ENCODE results near the gene CEACAM8.

Gene CEACAM8

GRCh38 chr19:42595550-42596172 lies 937 bp upstream of the CEACAM8 start:
- TF ChIP-seq GATA3 (IDR thresholded peaks at IDR 0.05; ENCODE audit: low read depth, low read length) (no peak), GATA2 (IDR thresholded peaks at IDR 0.05; ENCODE audit: low read depth, low read length) (no peak)

DNA sequence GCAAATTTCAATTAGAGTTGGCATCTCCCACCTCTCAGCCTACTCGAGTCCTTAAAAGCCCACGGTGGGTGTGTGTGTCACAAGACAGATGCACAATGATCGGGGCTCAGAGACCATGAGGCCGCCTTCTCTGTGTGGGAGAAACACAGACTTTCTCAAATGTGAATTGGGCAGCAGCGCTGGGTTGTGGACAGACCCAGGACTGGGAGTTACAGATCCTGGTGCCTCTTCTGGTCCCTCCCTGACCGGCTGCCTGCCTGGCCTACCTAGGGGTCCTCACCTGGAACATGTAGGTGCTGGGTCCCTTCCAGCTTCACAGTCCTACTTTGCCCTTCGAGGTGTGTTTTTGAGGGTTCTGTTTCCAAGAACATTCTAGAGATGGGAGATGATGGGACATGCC lies 4.9 kb downstream of the CEACAM8 start:
- TF ChIP-seq GATA2 (IDR thresholded peaks at IDR 0.05; ENCODE audit: low read depth, low read length) (no peak), GATA3 (IDR thresholded peaks at IDR 0.05; ENCODE audit: low read depth, low read length) (no peak)

- TF ChIP-seq GATA2 (IDR thresholded peaks at IDR 0.05; ENCODE audit: low read depth, low read length) (no peak), GATA3 (IDR thresholded peaks at IDR 0.05; ENCODE audit: low read depth, low read length) (no peak)
These were observed 10.3 kb downstream of the CEACAM8 start for GRCh38 chr19:42584466-42584865.

DNA sequence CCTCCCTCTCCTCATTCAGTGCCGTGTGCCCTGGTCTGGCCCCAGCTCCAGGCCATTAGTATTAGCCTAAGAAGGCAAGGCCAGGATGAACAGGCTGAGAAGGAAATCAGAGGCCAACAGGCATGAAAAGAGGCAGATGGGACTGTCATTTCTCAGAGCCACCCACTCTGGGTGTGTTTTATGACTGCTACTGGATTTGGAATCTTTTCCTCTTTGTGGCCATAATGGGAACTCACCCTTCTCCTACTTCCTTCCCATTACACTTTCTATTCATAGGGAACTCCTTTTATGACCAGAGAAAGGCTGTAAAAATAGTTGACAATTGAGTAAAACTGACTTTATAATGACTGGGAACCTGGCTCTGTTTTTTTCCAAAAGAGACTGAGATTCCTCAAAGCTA lies 17.7 kb downstream of the CEACAM8 start:
- TF ChIP-seq GATA3 (IDR thresholded peaks at IDR 0.05; ENCODE audit: low read depth, low read length), result no peak
- no peak for TF ChIP-seq GATA2 (IDR thresholded peaks at IDR 0.05; ENCODE audit: low read depth, low read length)

DNA sequence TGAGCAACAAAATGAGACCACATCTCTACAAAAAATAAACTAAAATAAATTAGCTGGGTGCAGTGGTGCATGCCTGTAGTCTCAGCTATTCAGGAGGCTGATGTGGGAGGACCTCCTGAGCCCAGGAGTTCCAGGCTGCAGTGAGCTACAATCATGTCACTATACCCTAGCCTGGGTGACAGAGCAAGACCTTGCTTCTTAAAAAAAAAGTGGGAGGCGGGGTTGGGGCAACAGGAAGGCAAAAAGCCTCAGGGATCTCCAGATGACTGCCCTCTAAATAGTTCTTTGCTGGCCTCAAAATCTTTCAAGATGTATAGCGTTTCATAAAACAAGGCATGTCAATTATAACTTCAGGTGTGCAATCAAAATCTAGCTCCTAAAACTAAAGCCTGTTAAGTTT lies 18.5 kb downstream of the CEACAM8 start:
- TF ChIP-seq GATA2 (IDR thresholded peaks at IDR 0.05; ENCODE audit: low read depth, low read length) (no peak), GATA3 (IDR thresholded peaks at IDR 0.05; ENCODE audit: low read depth, low read length) (no peak)

- no peak for TF ChIP-seq GATA3 (IDR thresholded peaks at IDR 0.05; ENCODE audit: low read depth, low read length)
- no peak for TF ChIP-seq GATA2 (IDR thresholded peaks at IDR 0.05; ENCODE audit: low read depth, low read length)
These were observed 21.1 kb downstream of the CEACAM8 start for GRCh38 chr19:42573642-42574041.

DNA sequence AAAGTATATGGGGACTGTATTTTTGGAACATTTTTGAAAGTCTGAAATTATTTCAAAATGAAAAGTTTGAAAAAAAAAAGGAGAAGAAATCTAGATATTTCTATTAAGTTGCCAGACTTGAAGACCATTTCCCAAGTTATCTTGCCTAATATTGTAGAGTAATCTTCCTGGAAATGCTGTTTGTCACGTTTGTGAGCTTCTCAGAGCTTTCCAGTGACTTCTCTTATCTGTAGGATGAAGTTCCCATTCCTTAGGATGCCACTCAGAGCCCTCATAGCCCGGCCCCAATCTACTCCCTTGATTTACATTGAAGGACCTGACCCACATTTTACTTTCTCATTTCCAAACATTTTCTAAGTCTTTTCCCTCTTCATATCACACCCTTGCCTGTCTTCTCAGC lies 23.6 kb downstream of the CEACAM8 start:
- TF ChIP-seq GATA3 (IDR thresholded peaks at IDR 0.05; ENCODE audit: low read depth, low read length), result no peak
- no peak for TF ChIP-seq GATA2 (IDR thresholded peaks at IDR 0.05; ENCODE audit: low read depth, low read length)

DNA sequence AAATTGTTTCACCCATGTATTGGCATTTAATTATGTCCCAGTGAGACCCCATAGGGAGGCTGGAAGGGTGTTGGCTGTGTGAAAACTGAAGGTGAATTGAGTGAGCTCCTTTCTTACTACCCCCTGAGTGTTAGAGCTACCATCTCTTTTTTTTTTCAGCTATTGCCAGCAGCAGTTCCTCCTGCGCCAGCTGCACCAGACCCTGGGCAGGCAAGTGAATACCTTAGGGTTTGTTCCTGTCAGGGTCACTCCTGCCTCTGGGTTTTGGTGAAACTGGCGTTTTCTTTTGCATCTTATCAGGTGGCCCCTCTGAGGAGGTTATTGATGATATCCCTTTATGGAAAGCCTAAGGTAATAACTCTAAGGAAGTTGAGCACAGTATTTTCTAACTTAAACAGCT lies 25.5 kb downstream of the CEACAM8 start:
- no peak for TF ChIP-seq GATA2 (IDR thresholded peaks at IDR 0.05; ENCODE audit: low read depth, low read length)
- no peak for TF ChIP-seq GATA3 (IDR thresholded peaks at IDR 0.05; ENCODE audit: low read depth, low read length)

DNA sequence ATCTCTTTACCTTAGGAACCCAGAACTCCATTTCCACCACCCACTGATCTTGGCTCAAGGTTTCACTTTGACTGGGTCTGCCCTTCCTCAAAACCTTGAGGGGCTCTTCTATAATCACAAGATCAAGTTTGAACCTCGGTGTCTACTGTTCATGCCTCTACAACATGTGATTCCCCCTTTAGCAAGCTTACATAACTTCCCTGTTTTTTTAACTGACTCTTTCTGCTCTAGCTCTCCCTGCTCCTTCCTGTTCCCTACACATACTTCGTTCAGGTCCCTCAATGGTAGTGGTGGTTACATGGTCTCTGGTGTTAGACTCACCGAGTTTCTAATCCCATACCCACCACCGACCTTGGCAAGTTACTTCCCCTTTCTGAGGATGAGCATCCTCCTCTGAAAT lies 26.7 kb downstream of the CEACAM8 start:
- TF ChIP-seq GATA3 (IDR thresholded peaks at IDR 0.05; ENCODE audit: low read depth, low read length) (no peak), GATA2 (IDR thresholded peaks at IDR 0.05; ENCODE audit: low read depth, low read length) (no peak)

GRCh38 chr19:42567567-42567966 lies 27.2 kb downstream of the CEACAM8 start:
- TF ChIP-seq GATA2 (IDR thresholded peaks at IDR 0.05; ENCODE audit: low read depth, low read length) (no peak), GATA3 (IDR thresholded peaks at IDR 0.05; ENCODE audit: low read depth, low read length) (no peak)

DNA sequence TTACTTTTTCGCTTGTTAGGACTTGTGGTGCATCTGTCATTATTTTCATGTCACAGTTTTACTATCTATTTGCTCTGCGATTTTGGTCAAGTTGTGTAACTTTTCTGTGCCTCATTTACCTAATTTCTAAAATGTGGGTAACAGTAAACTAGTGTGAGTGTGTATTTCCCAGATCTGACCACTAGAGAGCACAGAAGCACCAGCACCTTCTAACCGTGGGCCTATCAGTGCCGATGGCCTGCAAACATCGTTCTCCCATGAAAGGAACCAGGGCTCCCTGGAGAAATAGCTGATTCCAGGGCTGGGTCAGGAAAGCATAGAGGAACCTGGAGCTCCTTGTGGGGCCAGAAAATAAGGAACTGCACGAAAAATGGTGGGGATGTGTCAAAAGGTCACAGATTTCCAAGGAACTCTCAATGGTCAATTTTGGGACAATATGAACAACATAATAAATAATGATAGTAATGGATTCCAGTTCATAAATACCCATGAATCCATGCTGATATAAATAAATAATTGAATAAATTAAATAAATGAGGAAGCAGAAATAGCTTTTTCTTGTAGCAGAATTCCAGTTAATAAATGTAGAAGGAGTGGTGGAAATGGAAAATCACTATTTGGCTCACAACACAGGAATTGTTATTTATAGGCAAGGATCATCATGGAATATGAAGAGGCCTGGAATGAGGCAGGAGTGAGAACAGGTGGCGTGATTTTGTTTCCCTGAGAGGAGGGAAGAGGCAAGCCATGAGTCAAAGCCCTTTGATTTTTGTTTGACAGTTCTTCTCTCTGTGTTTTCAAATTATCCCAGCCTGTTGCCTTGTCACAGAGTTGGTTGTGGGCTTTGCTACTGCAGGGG lies 31.1 kb downstream of the CEACAM8 start:
- TF ChIP-seq GATA3 (IDR thresholded peaks at IDR 0.05; ENCODE audit: low read depth, low read length) (no peak), GATA2 (IDR thresholded peaks at IDR 0.05; ENCODE audit: low read depth, low read length) (no peak)

- no peak for TF ChIP-seq GATA3 (IDR thresholded peaks at IDR 0.05; ENCODE audit: low read depth, low read length)
- no peak for TF ChIP-seq GATA2 (IDR thresholded peaks at IDR 0.05; ENCODE audit: low read depth, low read length)
These were observed 33.2 kb downstream of the CEACAM8 start for GRCh38 chr19:42561512-42561911.

- TF ChIP-seq GATA2 (IDR thresholded peaks at IDR 0.05; ENCODE audit: low read depth, low read length) (no peak), GATA3 (IDR thresholded peaks at IDR 0.05; ENCODE audit: low read depth, low read length) (no peak)
These were observed 34.0 kb downstream of the CEACAM8 start for GRCh38 chr19:42560731-42561130.

DNA sequence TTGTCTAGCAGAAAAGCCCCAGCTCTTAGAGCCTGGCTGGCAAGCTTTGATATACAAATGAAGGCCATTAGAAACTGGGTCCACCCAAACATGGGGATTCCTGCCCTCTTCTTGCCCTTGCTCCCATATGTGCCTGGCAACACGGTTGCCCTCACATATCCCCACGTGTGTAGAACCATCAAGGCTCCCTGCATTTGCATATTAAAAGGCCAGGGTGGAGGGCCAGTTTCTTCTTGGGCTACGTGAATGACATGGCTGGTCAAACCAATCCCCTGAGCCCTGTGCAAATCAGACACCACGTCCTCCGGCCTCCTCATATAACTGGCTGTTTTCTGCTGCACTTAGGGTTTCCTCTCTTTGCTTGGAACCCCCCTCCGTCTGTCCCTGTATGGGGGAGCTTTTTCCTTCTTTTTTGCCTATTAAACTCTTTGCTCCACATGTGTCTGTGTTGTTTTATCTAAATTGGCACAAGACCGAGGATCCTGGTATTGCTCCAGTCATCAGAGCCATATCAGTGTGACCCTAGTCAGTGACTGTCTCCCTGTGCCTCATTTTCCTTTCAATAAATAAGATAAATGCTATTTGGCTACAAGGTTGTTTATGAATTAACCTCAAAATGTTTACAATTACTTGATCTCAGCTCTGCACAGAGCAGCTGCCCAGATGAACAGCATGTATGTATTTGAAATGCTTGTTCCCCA lies 36.1 kb downstream of the CEACAM8 start:
- TF ChIP-seq GATA3 (IDR thresholded peaks at IDR 0.05; ENCODE audit: low read depth, low read length) (no peak), GATA2 (IDR thresholded peaks at IDR 0.05; ENCODE audit: low read depth, low read length) (no peak)
